Measurements from ENCODE around the gene CNTNAP2.

CNTNAP2 gene

GRCh38 chr7:147516391-147516790, 1399.8 kb downstream of the CNTNAP2 start:
- no peak for DNase-seq

- DNase-seq: no peak
Measured at GRCh38 chr7:147519062-147519461, 1402.5 kb downstream of the CNTNAP2 start.

GRCh38 chr7:147523056-147523455, 1406.5 kb downstream of the CNTNAP2 start:
- DNase-seq: no peak

GRCh38 chr7:147524726-147525250, 1408.2 kb downstream of the CNTNAP2 start:
- DNase-seq: no peak

- DNase-seq: no peak
Measured at GRCh38 chr7:147525325-147525724, 1408.7 kb downstream of the CNTNAP2 start.

GRCh38 chr7:147535701-147536111, 1419.1 kb downstream of the CNTNAP2 start:
- no peak for DNase-seq

- no peak for DNase-seq
Measured at GRCh38 chr7:147539685-147540084, 1423.1 kb downstream of the CNTNAP2 start.

- DNase-seq: no peak
Measured at GRCh38 chr7:147540743-147541142, 1424.1 kb downstream of the CNTNAP2 start.

GRCh38 chr7:147541261-147541660, 1424.7 kb downstream of the CNTNAP2 start:
- DNase-seq: no peak

GRCh38 chr7:147547252-147547897, 1430.8 kb downstream of the CNTNAP2 start:
- DNase-seq: peak; percentile 10

- no peak for DNase-seq
Measured at GRCh38 chr7:147556317-147556716, 1439.7 kb downstream of the CNTNAP2 start.

GRCh38 chr7:147563669-147564068, 1447.1 kb downstream of the CNTNAP2 start:
- DNase-seq: no peak

GRCh38 chr7:147564786-147565476, 1448.3 kb downstream of the CNTNAP2 start:
- no peak for DNase-seq

- no peak for DNase-seq
Measured at GRCh38 chr7:147567043-147567442, 1450.4 kb downstream of the CNTNAP2 start.

GRCh38 chr7:147569116-147569913, 1452.7 kb downstream of the CNTNAP2 start:
- no peak for DNase-seq

GRCh38 chr7:147570390-147570789, 1453.8 kb downstream of the CNTNAP2 start:
- DNase-seq: no peak

GRCh38 chr7:147571436-147572185, 1455.0 kb downstream of the CNTNAP2 start:
- DNase-seq: no peak

GRCh38 chr7:147578196-147578595, 1461.6 kb downstream of the CNTNAP2 start:
- DNase-seq: no peak

- no peak for DNase-seq
Measured at GRCh38 chr7:147579148-147579547, 1462.5 kb downstream of the CNTNAP2 start.

- no peak for DNase-seq
Measured at GRCh38 chr7:147584771-147585193, 1468.2 kb downstream of the CNTNAP2 start.

- no peak for DNase-seq
Measured at GRCh38 chr7:147586110-147586509, 1469.5 kb downstream of the CNTNAP2 start.

- no peak for DNase-seq
Measured at GRCh38 chr7:147586526-147586925, 1469.9 kb downstream of the CNTNAP2 start.

Data from suppressor macrophage treated with lipopolysaccharide for 4 hours (primary cell).